OCI-LY1 (cell line): ENCODE results near the gene ANXA7.

Experiments used
- EZH2 ChIP-seq: fragments of 200-600 bp; sonication (generic), shearing (Covaris generic); IDR thresholded peaks from 2 replicates; pipeline ENCODE4 v1.8.0; 2017; ENCODE audit warnings: borderline replicate concordance, mixed run types, mild to moderate bottlenecking, antibody characterized with exemption, low read length, moderate library complexity, mixed read lengths
- TF ChIP-seq, protein P1 (sequence below): fragments of 200-600 bp; sonication (generic), shearing (Covaris generic); IDR thresholded peaks from 2 replicates; pipeline ENCODE4 v1.5.1; 2017; ENCODE audit warnings: mild to moderate bottlenecking, antibody characterized with exemption, low read length, moderate library complexity, mixed read lengths

- TF ChIP-seq, protein P1, sequence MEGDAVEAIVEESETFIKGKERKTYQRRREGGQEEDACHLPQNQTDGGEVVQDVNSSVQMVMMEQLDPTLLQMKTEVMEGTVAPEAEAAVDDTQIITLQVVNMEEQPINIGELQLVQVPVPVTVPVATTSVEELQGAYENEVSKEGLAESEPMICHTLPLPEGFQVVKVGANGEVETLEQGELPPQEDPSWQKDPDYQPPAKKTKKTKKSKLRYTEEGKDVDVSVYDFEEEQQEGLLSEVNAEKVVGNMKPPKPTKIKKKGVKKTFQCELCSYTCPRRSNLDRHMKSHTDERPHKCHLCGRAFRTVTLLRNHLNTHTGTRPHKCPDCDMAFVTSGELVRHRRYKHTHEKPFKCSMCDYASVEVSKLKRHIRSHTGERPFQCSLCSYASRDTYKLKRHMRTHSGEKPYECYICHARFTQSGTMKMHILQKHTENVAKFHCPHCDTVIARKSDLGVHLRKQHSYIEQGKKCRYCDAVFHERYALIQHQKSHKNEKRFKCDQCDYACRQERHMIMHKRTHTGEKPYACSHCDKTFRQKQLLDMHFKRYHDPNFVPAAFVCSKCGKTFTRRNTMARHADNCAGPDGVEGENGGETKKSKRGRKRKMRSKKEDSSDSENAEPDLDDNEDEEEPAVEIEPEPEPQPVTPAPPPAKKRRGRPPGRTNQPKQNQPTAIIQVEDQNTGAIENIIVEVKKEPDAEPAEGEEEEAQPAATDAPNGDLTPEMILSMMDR = no peak
- TF ChIP-seq EZH2 = no peak
Observed at GRCh38 chr10:73376679-73377078, 37.2 kb downstream of the ANXA7 start.
